ENCODE data around the gene DUSP10.

The DUSP10 gene

DNA sequence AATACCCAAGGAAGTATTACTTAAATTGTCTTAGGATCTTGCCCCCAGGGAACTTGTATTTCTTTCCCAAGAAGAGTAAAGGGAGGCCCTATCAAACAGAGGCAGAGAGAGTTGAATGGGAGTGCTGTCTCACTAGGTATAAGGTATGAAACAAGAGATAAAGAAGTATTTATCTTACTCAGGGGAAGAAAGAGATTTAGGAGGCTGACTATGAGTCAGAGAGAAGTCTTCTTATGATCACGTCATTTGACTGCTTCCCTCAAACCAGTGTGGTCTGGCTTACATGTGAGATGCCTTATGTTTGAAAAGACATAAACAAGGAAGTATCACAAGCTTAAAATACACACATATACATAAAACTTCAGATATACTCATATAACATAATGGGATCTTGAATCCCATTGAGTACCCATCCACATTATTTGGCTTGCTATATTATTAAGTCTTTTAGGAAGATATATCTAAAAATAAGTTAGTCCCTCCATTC, 29.6 kb downstream of the DUSP10 start:
- no peak for DNase-seq

DNA sequence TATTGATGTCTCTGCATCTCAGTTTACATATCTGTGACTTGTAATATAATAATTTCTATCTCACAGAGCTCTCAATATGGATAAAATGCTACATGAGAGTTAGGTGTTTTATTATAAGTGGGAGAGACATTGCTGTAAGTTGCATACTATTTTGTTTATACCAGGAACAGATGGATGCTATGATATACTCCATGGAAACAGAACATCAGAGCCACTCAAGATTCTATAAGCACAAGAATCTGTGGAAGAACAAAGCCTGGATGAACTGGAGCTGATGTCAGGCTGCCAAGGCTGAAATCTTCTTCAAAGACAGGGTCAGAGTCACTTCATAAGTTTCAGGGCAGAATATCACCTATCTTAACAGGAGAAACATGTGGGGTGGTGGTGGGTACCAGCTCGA, 30.2 kb downstream of the DUSP10 start:
- DNase-seq: peak in 1 of 2 experiments; percentile 17

- DNase-seq: no peak
Measured at GRCh38 chr1:221711063-221711577, 30.8 kb downstream of the DUSP10 start.

DNA sequence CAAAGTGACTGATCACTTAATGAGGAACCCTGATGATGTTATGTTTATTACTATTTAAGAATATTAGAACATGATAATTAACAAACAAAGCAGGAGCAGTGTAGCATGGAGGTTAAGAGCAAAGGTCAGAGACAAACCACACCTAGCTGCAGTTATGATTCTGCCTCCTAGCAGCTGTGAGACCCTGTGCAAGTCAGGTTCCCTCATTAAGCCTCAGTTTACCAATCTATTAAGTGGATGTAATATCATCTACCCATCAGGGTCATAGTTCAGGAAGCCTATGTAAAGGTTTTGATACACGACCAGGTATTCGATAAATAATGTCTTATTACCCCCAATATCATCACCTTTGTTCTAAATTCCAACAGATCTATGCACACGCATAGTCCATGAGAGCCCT, 32.0 kb downstream of the DUSP10 start:
- DNase-seq: no peak

DNA sequence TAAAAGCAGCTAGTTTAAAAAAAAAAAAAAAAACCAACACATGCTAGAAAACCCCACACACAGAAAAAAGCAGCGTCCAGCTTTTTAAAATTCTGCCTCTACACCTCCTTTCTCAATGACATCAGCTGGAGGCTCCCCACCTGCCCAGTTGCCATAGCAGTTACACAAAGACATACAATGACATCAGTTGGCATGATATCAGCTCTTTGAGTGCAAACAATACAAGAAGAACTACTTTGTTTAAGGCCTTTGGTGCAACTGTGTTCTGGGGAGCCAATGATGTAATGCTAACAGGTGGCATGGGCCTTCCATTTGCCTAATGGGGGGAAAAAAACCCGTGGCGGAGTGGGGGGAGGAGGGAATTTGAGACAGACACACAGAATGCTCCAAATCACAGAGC, 32.9 kb downstream of the DUSP10 start:
- no peak for DNase-seq

DNA sequence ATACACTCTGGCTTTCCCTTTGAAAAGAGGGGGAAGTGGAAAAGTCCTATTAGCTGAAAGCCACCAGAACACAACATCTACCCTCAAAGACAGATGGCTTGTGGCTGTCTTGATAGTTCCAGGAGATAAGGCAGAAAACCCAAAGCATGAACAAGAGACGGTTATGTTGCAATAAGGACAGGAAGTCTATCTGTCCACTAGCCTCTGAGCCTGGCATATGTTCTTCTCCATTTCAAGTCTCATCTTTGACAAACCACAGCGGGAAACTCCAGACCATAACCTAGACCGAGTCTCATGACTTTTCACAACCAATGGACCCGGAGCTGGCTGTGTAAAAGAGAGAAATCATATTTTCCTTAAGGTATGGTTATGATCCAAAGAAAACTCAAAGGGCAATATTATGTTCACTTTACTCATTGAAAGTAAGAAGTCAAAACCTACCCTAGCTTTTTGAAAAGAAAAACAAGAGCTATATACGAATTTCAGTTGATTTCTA, 33.8 kb downstream of the DUSP10 start:
- DNase-seq: no peak

DNA sequence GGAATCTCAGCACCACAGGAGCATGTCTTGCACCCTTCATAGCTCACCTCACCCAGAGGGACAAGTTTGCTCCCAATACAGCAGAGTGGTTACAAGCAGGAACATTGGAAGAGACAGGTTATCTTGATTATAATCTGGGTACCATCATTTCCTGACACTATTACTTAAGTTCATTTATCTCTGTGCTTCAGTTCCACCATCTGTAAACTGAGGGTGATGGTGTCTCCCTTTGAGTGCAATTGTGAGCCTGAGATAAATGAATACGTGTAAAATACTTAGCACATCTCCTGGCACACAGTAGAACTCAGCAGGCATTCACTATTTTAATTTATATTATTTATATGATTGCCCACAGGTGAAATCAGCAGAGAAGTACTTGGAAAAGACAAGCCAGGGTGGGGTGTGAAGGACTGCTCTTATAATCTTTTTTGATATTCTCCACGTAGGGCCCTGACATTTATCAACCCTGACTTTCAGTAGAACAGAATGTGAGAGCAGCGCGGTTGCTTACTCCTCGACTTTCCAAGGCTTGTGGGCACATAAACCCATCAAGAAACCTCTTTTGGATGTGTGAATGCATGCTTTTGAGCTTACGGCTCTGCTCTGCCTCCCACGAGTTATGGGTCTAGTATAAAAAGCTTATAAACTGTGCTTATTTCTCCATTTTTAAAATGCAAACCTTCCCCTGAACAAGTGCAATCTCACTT, 34.9 kb downstream of the DUSP10 start:
- DNase-seq: no peak

GRCh38 chr1:221706191-221706590, 35.7 kb downstream of the DUSP10 start:
- no peak for DNase-seq

DNA sequence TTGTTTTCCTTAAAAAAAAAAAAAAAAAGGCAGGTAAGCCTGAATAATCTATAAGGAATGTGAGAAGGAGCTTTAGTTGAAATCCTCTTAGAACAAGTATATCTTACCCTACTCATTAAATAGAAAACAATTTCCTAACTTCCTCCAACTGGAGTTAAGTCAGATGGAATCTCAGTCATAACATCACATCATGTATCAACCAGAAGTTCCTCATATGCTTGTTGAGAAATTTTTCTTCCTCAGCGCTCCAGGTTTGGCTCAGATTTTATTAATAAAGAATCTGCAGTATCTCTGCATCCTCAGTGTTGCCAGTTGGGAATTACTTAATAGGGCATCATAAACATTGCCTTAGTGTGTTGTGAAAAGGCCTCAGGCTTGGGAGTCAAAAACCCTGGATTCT, 37.6 kb downstream of the DUSP10 start:
- no peak for DNase-seq

- DNase-seq: no peak
Measured at GRCh38 chr1:221701570-221702186, 40.2 kb downstream of the DUSP10 start.

- DNase-seq: no peak
Measured at GRCh38 chr1:221700948-221701347, 40.9 kb downstream of the DUSP10 start.

DNA sequence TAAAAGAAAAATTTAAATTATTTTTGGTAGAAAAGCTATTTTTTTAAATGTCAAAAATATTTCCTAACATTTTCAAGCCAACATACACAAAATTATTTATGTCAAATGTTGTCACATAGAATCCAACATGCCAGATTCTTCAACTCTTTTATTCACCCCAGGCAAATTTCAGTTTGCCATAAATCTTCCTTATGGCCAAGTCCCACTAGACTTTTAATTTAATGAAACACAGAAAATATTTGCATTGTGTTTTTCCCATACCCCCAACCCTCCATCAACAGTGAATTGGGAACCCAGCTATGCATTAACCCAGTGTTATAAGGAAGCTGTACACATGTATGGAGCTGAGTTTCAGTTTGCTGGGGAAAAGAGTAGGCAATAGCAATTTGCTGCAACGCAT, 41.4 kb downstream of the DUSP10 start:
- no peak for DNase-seq

- no peak for DNase-seq
Measured at GRCh38 chr1:221699978-221700519, 41.8 kb downstream of the DUSP10 start.

- DNase-seq: no peak
Measured at GRCh38 chr1:221699577-221699976, 42.3 kb downstream of the DUSP10 start.

DNA sequence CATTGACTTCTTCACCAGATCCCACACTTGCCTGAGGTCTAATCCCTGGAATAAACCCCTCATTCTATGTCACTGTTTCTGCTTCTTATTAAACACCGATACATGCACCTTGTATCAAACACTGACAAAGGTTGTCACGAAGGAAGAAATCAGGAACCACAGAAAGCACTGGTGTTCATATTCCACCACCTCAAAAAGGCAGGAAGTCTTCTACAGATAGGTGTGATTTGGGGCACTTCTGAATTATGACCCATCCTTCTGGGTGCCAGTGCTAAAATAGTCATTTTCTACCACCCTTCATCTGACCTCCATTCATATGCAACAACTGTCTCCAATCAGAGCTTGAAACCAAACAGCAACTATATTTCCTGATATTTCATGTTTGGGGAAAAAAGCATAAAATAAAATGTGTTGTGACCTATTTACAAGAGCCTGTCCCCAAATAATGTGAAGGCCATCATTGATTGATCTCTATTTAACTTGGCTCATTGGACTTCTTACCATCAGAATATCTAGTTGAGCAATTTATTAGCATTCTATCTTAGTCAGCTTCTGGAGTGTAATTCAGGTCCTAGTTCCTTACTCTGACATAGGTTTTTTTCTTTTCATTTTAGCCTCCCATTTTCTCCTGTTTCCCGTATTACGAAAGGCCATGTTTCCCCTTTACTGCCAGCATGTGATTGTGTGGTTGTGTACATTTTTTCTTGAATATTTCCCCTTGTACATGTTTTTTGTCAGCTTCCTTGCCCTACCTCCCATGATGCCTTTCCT, 43.1 kb downstream of the DUSP10 start:
- DNase-seq: no peak

- no peak for DNase-seq
Measured at GRCh38 chr1:221697923-221698425, 43.9 kb downstream of the DUSP10 start.

GRCh38 chr1:221696718-221697461, 45.0 kb downstream of the DUSP10 start:
- no peak for DNase-seq

DNA sequence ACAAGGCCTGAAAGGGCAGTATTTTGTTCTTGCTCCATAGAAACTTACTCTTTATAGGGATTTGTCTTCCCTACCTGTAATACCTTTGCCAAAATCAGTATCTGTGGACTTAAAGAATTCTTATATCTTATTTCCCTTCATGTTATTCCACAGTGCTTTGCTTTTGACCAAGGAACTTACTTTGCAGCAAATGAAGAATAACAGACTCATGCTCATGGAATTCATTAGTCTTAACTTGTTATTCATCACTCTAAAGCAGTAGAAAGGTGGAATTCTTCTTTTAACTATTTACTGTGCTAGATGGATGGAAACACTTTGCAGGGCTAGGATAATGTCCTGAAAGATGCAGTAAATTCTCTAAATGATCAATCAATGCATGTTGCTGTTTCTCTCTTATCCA, 45.9 kb downstream of the DUSP10 start:
- no peak for DNase-seq

DNA sequence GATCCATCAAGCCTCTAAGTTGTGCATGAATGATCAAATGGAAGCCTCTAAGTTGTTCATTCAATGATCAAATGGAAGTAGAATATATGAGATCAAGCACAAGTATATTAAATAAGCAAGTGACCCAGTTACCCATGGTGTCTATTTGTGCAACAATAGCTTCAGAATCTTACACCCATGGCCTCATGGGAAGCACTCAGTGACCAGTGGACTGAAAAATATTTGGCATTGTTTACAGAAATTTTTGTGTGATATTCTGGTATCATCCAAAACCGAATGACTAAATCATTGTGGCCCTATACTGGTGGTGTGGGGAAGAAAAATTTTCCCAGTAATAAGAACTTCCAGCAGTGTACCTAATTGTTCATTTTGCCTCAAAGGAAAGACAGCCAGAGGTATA, 46.6 kb downstream of the DUSP10 start:
- DNase-seq: no peak

GRCh38 chr1:221694109-221694508, 47.8 kb downstream of the DUSP10 start:
- no peak for DNase-seq

DNA sequence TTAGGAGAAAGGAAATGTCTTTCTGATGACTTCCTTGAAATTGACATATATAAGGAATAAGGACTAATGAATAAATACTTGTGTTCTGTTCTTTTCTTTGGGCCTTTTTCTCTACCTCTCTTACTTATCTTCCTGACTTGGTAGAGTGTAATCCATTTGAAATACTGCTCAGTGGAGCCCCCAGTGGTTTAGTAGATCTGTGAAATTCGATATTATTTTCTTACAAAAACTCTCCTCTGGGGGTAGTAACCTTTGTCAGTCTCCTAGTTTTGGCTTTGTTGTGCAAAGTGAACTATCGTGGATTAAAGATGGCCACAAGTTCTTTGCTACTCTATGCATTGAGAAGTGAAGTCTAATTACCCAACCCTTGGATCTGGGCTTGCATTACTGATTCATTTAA, 48.8 kb downstream of the DUSP10 start:
- no peak for DNase-seq

DNA sequence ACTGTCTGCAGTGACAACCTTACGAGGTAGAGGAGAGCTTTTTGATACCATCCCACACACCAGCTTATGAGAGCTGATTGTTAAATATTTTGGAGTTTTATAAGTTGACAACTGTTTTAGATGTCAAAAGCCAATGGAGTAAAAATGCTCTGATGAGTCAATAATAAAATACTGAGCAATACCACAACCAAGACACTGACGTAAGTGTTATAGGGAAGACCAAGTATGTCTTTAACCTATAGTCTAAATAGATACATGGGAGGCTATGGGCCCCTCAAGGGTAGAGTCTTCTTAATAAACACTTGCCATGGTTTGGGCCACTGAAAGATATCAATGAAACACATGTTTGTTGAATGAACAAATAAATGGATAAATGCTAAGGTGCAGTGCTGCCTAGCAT, 49.2 kb downstream of the DUSP10 start:
- DNase-seq: no peak

Data from NCI-H524 (cell line).